ENCODE measurements around the gene RDH13.

The RDH13 gene

GRCh38 chr19:55031178-55031577 lies 31.8 kb downstream of the RDH13 start:
- TF ChIP-seq EGR1 (IDR thresholded peaks at IDR 0.05) (no peak), EP300 (IDR thresholded peaks at IDR 0.05; ENCODE audit: borderline replicate concordance) (no peak), RAD21 (IDR thresholded peaks at IDR 0.05; ENCODE audit: low read depth) (no peak), FOXM1 (IDR thresholded peaks at IDR 0.05; ENCODE audit: borderline replicate concordance, low read depth) (no peak), REST (IDR thresholded peaks at IDR 0.05; ENCODE audit: low read depth) (no peak), NFIC (IDR thresholded peaks at IDR 0.05) (no peak), ZBTB7A (IDR thresholded peaks at IDR 0.05; ENCODE audit: low read depth) (no peak), TAF1 (IDR thresholded peaks at IDR 0.05; ENCODE audit: low read depth) (no peak), USF1 (IDR thresholded peaks at IDR 0.05) (no peak), CREB1 (IDR thresholded peaks at IDR 0.05; ENCODE audit: low read depth) (no peak), MAX (IDR thresholded peaks at IDR 0.05) (no peak), TEAD4 (IDR thresholded peaks at IDR 0.05) (no peak), CEBPB (IDR thresholded peaks at IDR 0.05) (no peak)

GRCh38 chr19:55028757-55029156 lies 34.2 kb downstream of the RDH13 start:
- TF ChIP-seq NFIC (IDR thresholded peaks at IDR 0.05): no peak
- no peak for TF ChIP-seq YY1 (IDR thresholded peaks at IDR 0.05; ENCODE audit: low read depth)
- TF ChIP-seq MAX (IDR thresholded peaks at IDR 0.05): no peak
- TF ChIP-seq ZBTB7A (IDR thresholded peaks at IDR 0.05; ENCODE audit: low read depth): no peak
- no peak for TF ChIP-seq TEAD4 (IDR thresholded peaks at IDR 0.05)
- no peak for TF ChIP-seq CREB1 (IDR thresholded peaks at IDR 0.05; ENCODE audit: low read depth)
- no peak for TF ChIP-seq EP300 (IDR thresholded peaks at IDR 0.05; ENCODE audit: borderline replicate concordance)
- no peak for TF ChIP-seq TAF1 (IDR thresholded peaks at IDR 0.05; ENCODE audit: low read depth)
- no peak for TF ChIP-seq USF1 (IDR thresholded peaks at IDR 0.05)

DNA sequence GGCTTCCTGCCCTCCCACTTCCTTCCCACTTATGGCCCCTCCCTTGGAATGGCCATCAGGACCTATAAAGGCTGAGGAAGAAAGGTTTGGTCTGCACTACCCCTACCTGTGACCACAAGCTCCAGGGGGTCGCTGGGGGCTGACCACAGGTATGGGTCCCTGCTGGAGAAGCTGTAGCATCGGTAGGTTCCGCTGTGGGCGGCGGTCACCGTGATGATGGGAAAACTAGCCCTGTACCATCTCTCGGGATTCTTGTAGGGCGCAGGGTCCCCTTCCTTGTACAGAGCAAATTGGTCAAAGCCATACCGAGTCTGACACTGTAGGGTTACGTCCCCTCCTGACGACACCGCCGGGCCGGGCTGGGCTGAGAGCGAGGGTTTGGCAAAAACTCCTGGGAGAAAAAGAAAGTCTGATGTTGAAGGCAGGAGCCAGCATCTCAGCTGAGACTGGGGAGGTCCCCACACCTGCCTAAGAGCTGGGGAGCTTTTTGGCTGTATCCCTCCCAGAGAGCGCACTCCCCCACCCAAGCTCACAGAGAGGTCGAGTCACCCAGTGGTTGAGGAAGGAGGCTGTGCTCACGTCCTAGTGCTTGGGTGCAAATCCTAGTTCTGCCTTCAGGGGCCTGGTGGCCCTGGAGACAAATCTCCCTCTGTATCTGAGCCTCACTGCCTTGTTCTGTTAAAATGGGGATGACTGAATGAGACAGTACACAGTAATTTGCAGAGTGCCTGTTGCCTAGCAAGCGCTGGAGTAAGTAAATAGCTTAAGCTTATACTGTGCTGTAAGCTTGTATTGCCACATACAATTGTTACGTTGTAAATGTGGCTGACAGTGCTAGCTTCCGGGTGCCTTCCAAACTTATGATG lies 35.2 kb downstream of the RDH13 start:
- TF ChIP-seq CEBPB (IDR thresholded peaks at IDR 0.05) (no peak), FOXM1 (IDR thresholded peaks at IDR 0.05; ENCODE audit: borderline replicate concordance, low read depth) (no peak), CREB1 (IDR thresholded peaks at IDR 0.05; ENCODE audit: low read depth) (no peak), MAX (IDR thresholded peaks at IDR 0.05) (no peak), TCF12 (IDR thresholded peaks at IDR 0.05; ENCODE audit: low read depth) (no peak), YY1 (IDR thresholded peaks at IDR 0.05; ENCODE audit: low read depth) (no peak)

DNA sequence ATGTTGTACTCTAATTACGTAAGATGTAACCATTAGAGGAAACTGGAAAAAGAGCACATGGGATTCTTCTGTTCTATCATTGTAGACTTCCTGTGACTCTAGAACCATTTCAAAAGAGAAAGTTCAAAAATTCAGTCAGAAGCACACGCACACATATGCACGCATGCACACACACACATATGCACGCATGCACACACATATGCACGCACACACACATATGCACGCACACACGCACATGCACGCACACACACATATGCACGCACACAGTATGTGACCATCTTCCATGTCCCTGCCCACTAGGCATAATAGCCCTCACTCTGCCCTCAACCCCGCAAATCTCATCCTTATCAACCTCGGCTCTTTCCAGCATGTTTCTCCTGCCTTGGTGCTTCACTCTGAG lies 38.8 kb downstream of the RDH13 start:
- TF ChIP-seq NFIC (IDR thresholded peaks at IDR 0.05): no peak
- TF ChIP-seq TCF12 (IDR thresholded peaks at IDR 0.05; ENCODE audit: low read depth): no peak
- no peak for TF ChIP-seq TEAD4 (IDR thresholded peaks at IDR 0.05)
- TF ChIP-seq FOXM1 (IDR thresholded peaks at IDR 0.05; ENCODE audit: borderline replicate concordance, low read depth): no peak
- TF ChIP-seq MAX (IDR thresholded peaks at IDR 0.05): no peak
- no peak for TF ChIP-seq ZBTB7A (IDR thresholded peaks at IDR 0.05; ENCODE audit: low read depth)
- no peak for TF ChIP-seq CREB1 (IDR thresholded peaks at IDR 0.05; ENCODE audit: low read depth)
- TF ChIP-seq EGR1 (IDR thresholded peaks at IDR 0.05): no peak
- no peak for TF ChIP-seq TAF1 (IDR thresholded peaks at IDR 0.05; ENCODE audit: low read depth)
- TF ChIP-seq USF1 (IDR thresholded peaks at IDR 0.05): no peak
- no peak for TF ChIP-seq EP300 (IDR thresholded peaks at IDR 0.05; ENCODE audit: borderline replicate concordance)

DNA sequence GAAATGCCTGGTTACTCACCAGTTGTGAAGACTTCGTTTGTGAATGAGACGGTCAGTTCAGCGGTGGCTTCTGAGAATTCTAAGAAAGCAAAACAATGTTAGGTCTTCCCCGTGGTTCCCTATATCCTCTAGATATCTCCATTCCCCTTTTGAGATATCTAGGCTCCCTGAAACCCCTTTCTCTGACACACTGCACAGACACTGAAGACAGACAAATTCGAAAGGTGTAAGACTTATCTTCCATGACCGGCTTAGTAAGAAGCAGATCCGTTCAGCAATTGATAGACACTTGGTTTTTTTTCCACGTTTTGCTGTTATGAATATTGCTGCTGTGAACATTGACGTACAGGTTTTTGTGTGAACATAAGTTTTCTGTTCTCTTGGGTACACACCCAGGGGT lies 44.3 kb downstream of the RDH13 start:
- TF ChIP-seq USF1 (IDR thresholded peaks at IDR 0.05) (no peak), NFIC (IDR thresholded peaks at IDR 0.05) (no peak), TAF1 (IDR thresholded peaks at IDR 0.05; ENCODE audit: low read depth) (no peak), YY1 (IDR thresholded peaks at IDR 0.05; ENCODE audit: low read depth) (no peak), EP300 (IDR thresholded peaks at IDR 0.05; ENCODE audit: borderline replicate concordance) (no peak), EGR1 (IDR thresholded peaks at IDR 0.05) (no peak), CREB1 (IDR thresholded peaks at IDR 0.05; ENCODE audit: low read depth) (no peak), REST (IDR thresholded peaks at IDR 0.05; ENCODE audit: low read depth) (no peak), MAX (IDR thresholded peaks at IDR 0.05) (no peak), CEBPB (IDR thresholded peaks at IDR 0.05) (no peak)
